Activated CD8-positive, alpha-beta memory T cell treated with anti-CD3 and anti-CD28 coated beads for 36 hours (primary cell): ENCODE measurements around the gene ZGPAT. TPM values are rescaled to one million over a fixed set of nuclear protein-coding genes. Genes with fewer than 3 reads are reported as not detected.
"Not testable (repeated sequence)": the region's sequence is repeated elsewhere in the genome, so short reads cannot be mapped to it uniquely, and the experiment has no call there.

Source experiments
- CTCF ChIA-PET: fragments of 350-600 bp; sonication (Branson Sonifier 250); formaldehyde crosslinking; loops from one replicate; lab custom pipeline; 2021; ENCODE audit warnings: antibody characterized with exemption; lab: Charles Lee
- POLR2A ChIA-PET: fragments of 350-600 bp; sonication (Branson Sonifier 250); formaldehyde crosslinking; loops from one replicate; lab custom pipeline; 2021; ENCODE audit warnings: antibody characterized with exemption; lab: Charles Lee
- total RNA-seq, 2 experiments: library from RNA; stranded (reverse); gene quantifications; one replicate each; pipeline ENCODE4 v1.2.3, GENCODE V29; 2021

Gene ZGPAT
- total RNA-seq, 2 experiments from 2014 or later: 24.9 to 25.1 TPM

- POLR2A ChIA-PET: interaction anchor here (0.6 to 2.9 kb wide), 12 partner anchors 8 to 188 kb away, joined by 3 to 17 read pairs (median 4); partner anchors contain the start of genes GMEB2, LIME1, PPDPF and TPD52L2
- CTCF ChIA-PET: interaction anchor here (0.9 to 3.0 kb wide), 12 partner anchors 8 to 272 kb away, joined by 3 to 15 read pairs (median 5); partner anchors contain the start of genes LIME1, PRPF6, PTK6 and SLC2A4RG
Observed at GRCh38 chr20:63708301-63709148, 686 bp downstream of the ZGPAT start.

- CTCF ChIA-PET: interaction anchor here (3.0 kb wide), 1 partner anchor 12 kb away, joined by 15 read pairs; the partner anchor contains the start of gene TNFRSF6B
- POLR2A ChIA-PET: interaction anchor here (0.6 to 2.6 kb wide), 3 partner anchors 27 to 188 kb away, joined by 3 to 17 read pairs (median 4); partner anchors contain the start of genes LIME1 and PPDPF
Observed at GRCh38 chr20:63709149-63709527, 1.3 kb downstream of the ZGPAT start.

GRCh38 chr20:63711085-63711645 lies 3.3 kb downstream of the ZGPAT start:
- CTCF ChIA-PET: interaction anchor here (1.0 kb wide), 1 partner anchor 174 kb away, joined by 3 read pairs; no protein-coding TSS in a partner anchor

GRCh38 chr20:63712191-63712590 lies 4.4 kb downstream of the ZGPAT start:
- CTCF ChIA-PET: no interaction called here
- POLR2A ChIA-PET: no interaction called here

More at GRCh38 chr20:63711085-63711645, 3.3 kb downstream of the ZGPAT start:
- POLR2A ChIA-PET: interaction anchor here (0.7 kb wide), 2 partner anchors 10 to 25 kb away, joined by 4 read pairs; no protein-coding TSS in a partner anchor

GRCh38 chr20:63714858-63715257 lies 7.0 kb downstream of the ZGPAT start:
- ChIA-PET POLR2A (no interaction called here), CTCF (no interaction called here)

- CTCF ChIA-PET: no interaction called here
- POLR2A ChIA-PET: interaction anchor here (0.7 to 1.2 kb wide), 2 partner anchors 20 to 42 kb away, joined by 5 to 6 read pairs; partner anchors contain the start of gene SLC2A4RG
Observed at GRCh38 chr20:63718996-63719395, 11.2 kb downstream of the ZGPAT start.

GRCh38 chr20:63722967-63723622 lies 15.3 kb downstream of the ZGPAT start:
- POLR2A ChIA-PET: not testable (repeated sequence)
- CTCF ChIA-PET: interaction anchor here (0.9 kb wide), 1 partner anchor 15 kb away, joined by 4 read pairs; the partner anchor contains the start of genes ARFRP1 and ZGPAT

GRCh38 chr20:63730189-63730733 lies 22.4 kb downstream of the ZGPAT start:
- CTCF ChIA-PET, POLR2A ChIA-PET: not testable (repeated sequence)

- ChIA-PET POLR2A (interaction anchor here (0.7 kb wide), 1 partner anchor 132 kb away, joined by 4 read pairs; no protein-coding TSS in a partner anchor), CTCF (interaction anchor here (0.7 kb wide), 1 partner anchor 11 kb away, joined by 3 read pairs; no protein-coding TSS in a partner anchor)
Observed at GRCh38 chr20:63731410-63731809, 23.6 kb downstream of the ZGPAT start.

GRCh38 chr20:63732118-63733095 lies 24.6 kb downstream of the ZGPAT start:
- POLR2A ChIA-PET: no interaction called here
- CTCF ChIA-PET: interaction anchor here (1.2 kb wide), 1 partner anchor 17 kb away, joined by 3 read pairs; no protein-coding TSS in a partner anchor

- ChIA-PET POLR2A (no interaction called here), CTCF (interaction anchor here (1.2 to 1.4 kb wide), 2 partner anchors 17 to 26 kb away, joined by 3 to 5 read pairs; partner anchors contain the start of gene ARFRP1)
Observed at GRCh38 chr20:63733117-63733516, 25.3 kb downstream of the ZGPAT start.

- POLR2A ChIA-PET: no interaction called here
- CTCF ChIA-PET: interaction anchor here (1.2 to 1.4 kb wide), 3 partner anchors 12 to 27 kb away, joined by 3 to 5 read pairs (median 3); partner anchors contain the start of gene ARFRP1
Observed at GRCh38 chr20:63733579-63734081, 25.8 kb downstream of the ZGPAT start.

- CTCF ChIA-PET: interaction anchor here (1.2 to 1.4 kb wide), 3 partner anchors 13 to 27 kb away, joined by 3 to 5 read pairs (median 3); partner anchors contain the start of gene ARFRP1
- POLR2A ChIA-PET: interaction anchor here (3.0 kb wide), 1 partner anchor 26 kb away, joined by 17 read pairs; the partner anchor contains the start of genes ARFRP1 and ZGPAT
Observed at GRCh38 chr20:63734111-63734945, 26.5 kb downstream of the ZGPAT start.

GRCh38 chr20:63734946-63735858 lies 27.4 kb downstream of the ZGPAT start:
- CTCF ChIA-PET: interaction anchor here (1.1 to 2.1 kb wide), 4 partner anchors 14 to 197 kb away, joined by 3 to 8 read pairs (median 5); partner anchors contain the start of genes ARFRP1, PTK6 and ZGPAT
- POLR2A ChIA-PET: interaction anchor here (3.0 kb wide), 1 partner anchor 27 kb away, joined by 17 read pairs; the partner anchor contains the start of genes ARFRP1 and ZGPAT
